ENCODE results near the gene CA14.

The CA14 gene

DNA sequence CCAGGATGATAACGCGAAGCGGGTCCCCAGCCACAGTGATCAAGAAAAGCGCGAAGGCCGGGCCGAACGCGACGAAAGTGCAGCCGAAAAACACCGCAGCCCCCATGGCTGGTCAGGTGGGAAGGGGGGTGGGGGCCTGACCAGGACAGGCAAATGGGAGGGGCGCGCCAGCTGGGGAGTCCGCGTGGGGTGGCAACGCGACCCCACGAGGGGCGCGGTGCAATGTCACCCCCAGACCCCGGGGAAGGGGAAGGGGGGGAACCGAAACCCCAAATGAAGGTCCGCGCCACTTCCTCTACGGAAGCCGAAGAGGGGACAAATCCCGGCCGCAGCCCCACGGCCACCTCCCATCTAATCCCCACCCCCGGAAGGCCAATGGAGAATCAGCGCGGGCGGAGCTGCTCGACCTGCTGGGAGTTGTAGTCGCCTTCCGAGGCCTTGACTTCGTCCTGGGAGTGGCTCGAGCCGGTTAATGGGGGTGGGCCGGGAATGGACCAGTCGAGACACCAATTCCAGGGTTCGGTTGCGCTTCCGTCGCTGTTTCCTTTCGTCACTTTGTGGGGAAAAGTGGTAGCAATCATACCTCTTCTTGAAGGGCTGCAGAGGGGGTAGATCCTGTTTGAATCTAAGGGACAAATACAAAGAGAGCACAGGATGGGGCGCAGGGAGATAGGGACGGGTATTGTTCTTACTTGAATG lies 11.3 kb downstream of the CA14 start, which contains the start of gene APH1A:
Gene APH1A, minus strand, starts transcription at position 312 of the 699 bp plus-strand sequence. Its CDS starts 206 bp downstream, at position 106.
- peak; percentile 89 for DNase-seq (ENCODE audit: low read depth)
- peak within 1 kb of the TSS; percentile 86 for H3K4me3 ChIP-seq (ENCODE audit: low read depth, low read length)
- no peak for TF ChIP-seq CTCF (IDR thresholded peaks at IDR 0.05; ENCODE audit: low read depth, low read length, missing control alignments)

GRCh38 chr1:150269451-150269850 lies 11.9 kb downstream of the CA14 start:
- DNase-seq (ENCODE audit: low read depth), result no peak
- H3K4me3 ChIP-seq (ENCODE audit: low read depth, low read length), result peak overlapping the region; percentile 86
- no peak for TF ChIP-seq CTCF (IDR thresholded peaks at IDR 0.05; ENCODE audit: low read depth, low read length, missing control alignments)

DNA sequence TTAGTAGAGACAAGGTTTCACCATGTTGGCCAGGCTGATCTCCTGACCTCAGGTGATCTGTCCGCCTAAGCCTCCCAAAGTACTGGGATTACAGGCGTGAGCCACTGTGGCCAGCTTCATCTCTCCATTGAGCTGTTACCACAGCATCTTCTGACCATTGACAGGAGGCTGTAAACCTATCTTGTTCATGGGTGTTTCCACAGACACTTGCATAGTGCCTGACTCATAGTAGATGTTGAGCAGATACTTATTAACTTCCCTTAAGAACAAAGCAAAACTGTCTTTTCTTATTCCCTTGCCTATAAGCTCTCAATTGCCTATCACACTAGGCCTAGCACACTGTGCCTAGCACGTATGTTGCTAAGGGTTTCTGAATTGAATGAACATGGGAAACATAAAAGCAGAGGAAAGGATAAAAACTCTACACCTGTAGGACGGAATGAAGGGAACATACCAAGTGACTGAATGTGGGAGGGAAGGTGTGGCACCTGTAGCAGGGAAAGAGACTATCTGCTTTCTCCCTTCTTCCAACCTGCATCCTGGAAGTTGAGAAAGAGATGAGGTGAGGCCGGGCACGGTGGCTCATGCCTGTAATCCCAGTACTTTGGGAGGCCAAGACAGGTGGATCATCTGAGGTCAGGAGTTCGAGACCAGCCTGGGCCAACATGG lies 13.9 kb downstream of the CA14 start:
- no peak for DNase-seq (ENCODE audit: low read depth)
- H3K4me3 ChIP-seq (ENCODE audit: low read depth, low read length), result no peak overlapping the region
- TF ChIP-seq CTCF (IDR thresholded peaks at IDR 0.05; ENCODE audit: low read depth, low read length, missing control alignments), result no peak

DNA sequence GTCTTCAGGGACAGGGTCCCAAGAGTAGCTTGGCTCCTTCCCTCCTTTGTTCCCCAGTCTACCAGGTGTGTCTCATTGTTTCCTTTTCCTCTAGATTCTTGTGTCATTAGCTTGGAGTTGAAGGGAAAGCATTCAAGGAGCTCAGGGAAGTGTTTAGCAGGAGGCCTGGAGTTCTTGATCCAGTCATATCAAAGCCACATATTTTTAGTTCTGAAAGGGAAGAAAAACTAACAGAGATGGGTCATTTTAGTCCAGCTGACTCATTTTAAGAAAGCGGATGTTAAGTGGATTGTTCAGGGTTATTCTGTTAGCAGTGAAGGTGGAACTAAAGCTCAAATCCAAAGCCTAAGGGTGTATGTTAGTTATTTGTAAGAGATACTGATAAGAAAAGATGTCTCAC lies 15.7 kb downstream of the CA14 start:
- TF ChIP-seq CTCF (IDR thresholded peaks at IDR 0.05; ENCODE audit: low read depth, low read length, missing control alignments), result no peak
- no peak overlapping the region; the same call in 1 of the 2 replicates for H3K4me3 ChIP-seq (ENCODE audit: low read depth, low read length)
- no peak for DNase-seq (ENCODE audit: low read depth)

DNA sequence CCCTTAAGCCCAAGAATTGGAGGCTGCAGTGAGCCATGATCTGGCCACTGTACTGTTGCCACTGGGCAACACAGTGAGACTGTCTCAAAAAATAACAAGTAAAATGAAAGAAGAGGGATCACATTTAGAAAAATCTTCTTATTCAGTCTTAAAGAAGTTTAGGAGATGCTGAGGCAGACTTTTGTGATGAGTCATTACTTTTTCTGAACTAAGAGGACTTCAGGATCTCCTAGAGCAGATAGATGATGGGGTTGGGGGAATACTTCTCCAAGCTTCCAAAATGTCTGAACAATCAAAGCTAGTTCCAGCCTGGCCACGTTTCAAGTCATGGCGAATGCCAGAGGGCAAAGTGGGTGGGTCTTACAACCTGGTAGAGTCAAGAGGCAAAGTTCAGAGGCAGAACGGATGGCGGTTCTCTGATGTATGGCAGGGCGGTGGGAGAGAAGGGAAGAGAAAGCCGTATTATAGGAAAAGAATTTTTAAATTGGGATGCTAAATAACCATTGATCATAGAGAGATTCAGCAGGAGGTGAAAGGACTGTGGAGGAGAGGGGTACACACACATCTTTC lies 22.6 kb downstream of the CA14 start:
- no peak for TF ChIP-seq CTCF (IDR thresholded peaks at IDR 0.05; ENCODE audit: low read depth, low read length, missing control alignments)
- no peak for DNase-seq (ENCODE audit: low read depth)

GRCh38 chr1:150281221-150281757 lies 23.7 kb downstream of the CA14 start:
- TF ChIP-seq CTCF (IDR thresholded peaks at IDR 0.05; ENCODE audit: low read depth, low read length, missing control alignments), result peak; percentile 62
- H3K4me3 ChIP-seq (ENCODE audit: low read depth, low read length), result peak overlapping the region; percentile 47
- no peak for DNase-seq (ENCODE audit: low read depth)

More for the DNA sequence above, 22.6 kb downstream of the CA14 start:
- no peak overlapping the region for H3K4me3 ChIP-seq (ENCODE audit: low read depth, low read length)
